K562 (cell line): ENCODE results near the gene SS18. TPM values are rescaled to one million over a fixed set of nuclear protein-coding genes. Genes with fewer than 3 reads are reported as not detected.

Experiments
- BRD4 ChIP-seq: fragments of 200-600 bp; sonication (generic); IDR thresholded peaks from 2 replicates; pipeline ENCODE4 v1.6.1; 2017; ENCODE audit warnings: inconsistent platforms
- DIDO1 ChIP-seq: fragments of 450-650 bp; IDR thresholded peaks from 2 replicates; pipeline ENCODE4 v1.6.1; 2016; ENCODE audit warnings: low read depth, missing biosample characterization, missing genetic modification characterization
- GATAD2B ChIP-seq: fragments of 450-650 bp; IDR thresholded peaks from 2 replicates; pipeline ENCODE4 v1.6.1; 2017; ENCODE audit warnings: mild to moderate bottlenecking, borderline replicate concordance
- MXI1 ChIP-seq: IDR thresholded peaks from 2 replicates; pipeline ENCODE4 v1.6.1; 2011; ENCODE audit warnings: low read depth, mild to moderate bottlenecking, improper control_type of control experiment, low read length
- PREB ChIP-seq: sonication (generic); formaldehyde crosslinking; IDR thresholded peaks from 2 replicates; pipeline ENCODE4 v1.8.1; 2023; ENCODE audit warnings: mild to moderate bottlenecking, missing genetic modification reagents
- STAT6 ChIP-seq: sonication (generic); formaldehyde crosslinking; IDR thresholded peaks from 2 replicates; pipeline ENCODE4 v1.8.1; 2023; ENCODE audit warnings: mild to moderate bottlenecking, missing genetic modification reagents
- ZNF395 ChIP-seq: fragments of 200-800 bp; sonication (Bioruptor generic); IDR thresholded peaks from 2 replicates; pipeline ENCODE4 v1.6.1; 2017; ENCODE audit warnings: missing genetic modification characterization, missing compliant biosample characterization
- ZNF518B ChIP-seq: fragments of 250-450 bp; sonication (Bioruptor Pico); IDR thresholded peaks from 2 replicates; pipeline ENCODE4 v1.5.0; 2021; ENCODE audit warnings: mild to moderate bottlenecking, moderate library complexity
- ZNF592 ChIP-seq: fragments of 450-650 bp; IDR thresholded peaks from 2 replicates; pipeline ENCODE4 v1.6.1; 2017; ENCODE audit warnings: antibody characterized with exemption, mild to moderate bottlenecking
- polyA plus RNA-seq, 8 experiments: library from polyadenylated mRNA; depleted of rRNA in 4 of 8; stranded (reverse) in 5 of 8; unstranded in 3 of 8; fragments of >200 nt; fragmentation: Nextera tagmentation in 2 of 8; fragmentation: Illumina TruSeq in 1 of 8; extraction: Ambion mirVana in 2 of 8; extraction: Trizol in 1 of 8; gene quantifications; 2 replicates each; pipeline versions ENCODE4 v1.2.1 to v1.2.3, GENCODE V29; 2011 to 2014; ENCODE audit warnings: inconsistent platforms in 1 of 8, missing spikeins in 1 of 8
- total RNA-seq, 7 experiments: library from RNA; depleted of rRNA in 6 of 7; stranded (reverse); fragments of >200 nt in 6 of 7; fragmentation: Illumina TruSeq in 2 of 7; extraction: Trizol in 2 of 7; gene quantifications; 2 replicates each; pipeline versions ENCODE4 v1.2.1 to v1.2.3, GENCODE V29; 2011 to 2021; ENCODE audit warnings: low replicate concordance in 1 of 7

The SS18 gene
- total and polyA plus RNA-seq, 9 of the 15 experiments (the other 6 are each of a cell fraction or from before 2014, with no cell fraction given) = 30.9 to 190 (median 102) TPM

- 0 out of 2 replicates have a peak, but pooled peaks have one; percentile 63 for TF ChIP-seq ZNF592
- TF ChIP-seq GATAD2B = peak; percentile 77; the same call in 1 of the 2 replicates
- TF ChIP-seq STAT6 = 0 out of 2 replicates have a peak, but pooled peaks have one; percentile 32
- no peak for TF ChIP-seq ZNF518B
- TF ChIP-seq PREB = peak; percentile 88; the same call in 1 of the 2 replicates
- no peak for TF ChIP-seq ZNF395 (CRISPR knock-in tag)
- TF ChIP-seq MXI1 = peak; percentile 9; the same call in 1 of the 2 replicates
- peak; percentile 92 for TF ChIP-seq BRD4
- peak; percentile 48; the same call in 1 of the 2 replicates for TF ChIP-seq DIDO1 (tag)
These were observed at the start of gene SS18 (continued) for GRCh38 chr18:26090130-26091046.
